ENCODE measurements around the gene FAM174A. TPM values are rescaled to one million over a fixed set of nuclear protein-coding genes. Genes with fewer than 3 reads are reported as not detected.

Gene FAM174A
- total RNA-seq, 4 donors from 2014 or later: 17.6 to 51.5 (median 31.0) TPM

- WGBS, 2 donors (ENCODE audit: low coverage in 1 of 2): 91 to 100% methylated on average over 1 of the region's 1 CpG
- Histone ChIP-seq H3K9me3 (no peaks in the 10 kb centered on the region), H3K27me3 (no peaks in the 10 kb centered on the region), H3K4me1 (peaks cover 3 to 59% (median 6%) of the 10 kb centered on the region in 3 donors), H3K27ac (no peak overlapping the region), H3K4me3 (no peak overlapping the region), H3K36me3 (no peaks in the 10 kb centered on the region)
- ATAC-seq: no peak
- TF ChIP-seq POLR2AphosphoS5 (IDR thresholded peaks at IDR 0.05) (no peak), POLR2A (IDR thresholded peaks at IDR 0.05) (no peak), EP300 (IDR thresholded peaks at IDR 0.05) (no peak)
- TF ChIP-seq, protein P1, sequence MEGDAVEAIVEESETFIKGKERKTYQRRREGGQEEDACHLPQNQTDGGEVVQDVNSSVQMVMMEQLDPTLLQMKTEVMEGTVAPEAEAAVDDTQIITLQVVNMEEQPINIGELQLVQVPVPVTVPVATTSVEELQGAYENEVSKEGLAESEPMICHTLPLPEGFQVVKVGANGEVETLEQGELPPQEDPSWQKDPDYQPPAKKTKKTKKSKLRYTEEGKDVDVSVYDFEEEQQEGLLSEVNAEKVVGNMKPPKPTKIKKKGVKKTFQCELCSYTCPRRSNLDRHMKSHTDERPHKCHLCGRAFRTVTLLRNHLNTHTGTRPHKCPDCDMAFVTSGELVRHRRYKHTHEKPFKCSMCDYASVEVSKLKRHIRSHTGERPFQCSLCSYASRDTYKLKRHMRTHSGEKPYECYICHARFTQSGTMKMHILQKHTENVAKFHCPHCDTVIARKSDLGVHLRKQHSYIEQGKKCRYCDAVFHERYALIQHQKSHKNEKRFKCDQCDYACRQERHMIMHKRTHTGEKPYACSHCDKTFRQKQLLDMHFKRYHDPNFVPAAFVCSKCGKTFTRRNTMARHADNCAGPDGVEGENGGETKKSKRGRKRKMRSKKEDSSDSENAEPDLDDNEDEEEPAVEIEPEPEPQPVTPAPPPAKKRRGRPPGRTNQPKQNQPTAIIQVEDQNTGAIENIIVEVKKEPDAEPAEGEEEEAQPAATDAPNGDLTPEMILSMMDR (IDR thresholded peaks at IDR 0.05): no peak
Measured at GRCh38 chr5:100537946-100538345, 2.8 kb downstream of the FAM174A start.

DNA sequence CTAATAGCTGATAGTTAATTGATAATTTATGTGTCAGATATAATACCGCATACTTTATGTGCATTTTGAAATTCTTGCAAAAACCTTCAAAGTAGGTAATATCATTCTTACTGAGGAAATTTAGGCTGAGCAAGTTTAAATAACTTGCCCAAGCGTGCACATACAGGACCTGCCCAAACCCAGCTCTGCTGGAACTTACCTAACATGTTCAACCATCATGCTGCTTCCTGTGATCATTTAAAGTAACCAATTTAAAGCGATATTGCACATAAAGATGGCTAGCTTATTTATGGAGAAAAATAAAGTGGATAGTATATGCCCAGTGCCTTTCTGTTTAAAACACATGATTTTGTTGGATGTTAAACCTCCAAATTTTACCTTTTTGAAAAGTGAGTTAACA is 4.3 kb downstream of the FAM174A start:
- no peak for ATAC-seq
- Histone ChIP-seq H3K9me3 (no peaks in the 10 kb centered on the region), H3K27ac (no peak overlapping the region), H3K36me3 (no peaks in the 10 kb centered on the region), H3K4me1 (peaks cover 3 to 54% (median 6%) of the 10 kb centered on the region in 3 donors), H3K4me3 (no peak overlapping the region), H3K27me3 (no peaks in the 10 kb centered on the region)
- 94 to 97% methylated on average over 2 to 3 of the region's 3 CpGs for WGBS, 2 donors (ENCODE audit: low coverage in 1 of 2)
- TF ChIP-seq POLR2AphosphoS5 (IDR thresholded peaks at IDR 0.05): no peak
- TF ChIP-seq, protein P1 (IDR thresholded peaks at IDR 0.05): no peak
- TF ChIP-seq EP300 (IDR thresholded peaks at IDR 0.05): no peak
- TF ChIP-seq POLR2A (IDR thresholded peaks at IDR 0.05): no peak

DNA sequence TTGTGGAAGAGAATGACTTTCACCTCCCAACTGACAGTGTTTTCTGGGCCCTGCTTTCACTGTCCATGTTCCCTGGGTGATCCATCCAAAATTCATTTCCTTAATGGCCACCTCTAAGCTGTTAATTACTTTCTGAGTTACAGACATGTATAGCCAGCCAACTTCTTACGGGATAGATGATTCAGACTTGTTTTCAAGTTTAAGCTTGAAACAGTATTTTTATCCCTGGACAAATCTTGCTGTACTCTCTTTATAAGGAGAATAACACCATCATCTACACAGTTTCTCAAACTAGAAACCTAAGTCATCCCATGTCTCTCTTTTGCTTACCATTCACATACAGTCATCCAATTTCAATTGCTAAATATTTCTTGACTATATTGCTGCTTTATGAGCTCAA is 6.9 kb downstream of the FAM174A start:
- Histone ChIP-seq H3K36me3 (no peaks in the 10 kb centered on the region), H3K27me3 (no peaks in the 10 kb centered on the region), H3K4me3 (no peak overlapping the region), H3K9me3 (no peaks in the 10 kb centered on the region), H3K4me1 (peaks cover 0 to 37% (median 0%) of the 10 kb centered on the region in 3 donors), H3K27ac (no peak overlapping the region)
- no peak for TF ChIP-seq EP300 (IDR thresholded peaks at IDR 0.05)
- TF ChIP-seq POLR2AphosphoS5 (IDR thresholded peaks at IDR 0.05): peak; percentile 31
- TF ChIP-seq, protein P1 (IDR thresholded peaks at IDR 0.05): no peak
- no peak for TF ChIP-seq POLR2A (IDR thresholded peaks at IDR 0.05)
- ATAC-seq: no peak
- 33 to 43% methylated on average over 1 of the region's 1 CpG for WGBS, 2 donors (ENCODE audit: low coverage in 1 of 2)

DNA sequence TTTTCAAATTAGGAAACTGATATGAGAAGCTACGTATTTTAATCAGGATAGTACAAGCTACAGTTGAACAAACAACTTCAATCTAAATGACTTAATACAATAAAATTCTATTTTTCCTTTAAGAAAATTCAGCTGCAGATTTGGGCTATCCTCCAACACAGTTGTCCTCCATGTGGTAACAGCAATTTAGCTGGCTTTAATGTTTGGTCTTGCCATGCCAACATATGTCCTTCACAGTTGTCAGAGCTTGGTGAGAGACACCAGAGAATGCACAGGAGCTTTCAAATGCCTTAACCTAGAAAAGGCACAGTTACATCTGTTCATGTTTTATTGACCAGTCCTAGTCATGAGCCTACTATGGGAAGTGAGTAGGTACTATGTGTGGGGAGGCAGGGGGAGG is 10.8 kb downstream of the FAM174A start:
- WGBS, 2 donors (ENCODE audit: low coverage in 1 of 2): 96 to 100% methylated on average over 1 of the region's 1 CpG
- no peak for ATAC-seq
- Histone ChIP-seq H3K27me3 (no peaks in the 10 kb centered on the region), H3K4me1 (peaks cover 0 to 18% (median 0%) of the 10 kb centered on the region in 3 donors), H3K36me3 (no peaks in the 10 kb centered on the region), H3K4me3 (no peak overlapping the region), H3K27ac (no peak overlapping the region), H3K9me3 (no peaks in the 10 kb centered on the region)
- TF ChIP-seq EP300 (IDR thresholded peaks at IDR 0.05) (no peak), POLR2A (IDR thresholded peaks at IDR 0.05) (no peak), POLR2AphosphoS5 (IDR thresholded peaks at IDR 0.05) (no peak)
- TF ChIP-seq, protein P1 (IDR thresholded peaks at IDR 0.05): no peak

DNA sequence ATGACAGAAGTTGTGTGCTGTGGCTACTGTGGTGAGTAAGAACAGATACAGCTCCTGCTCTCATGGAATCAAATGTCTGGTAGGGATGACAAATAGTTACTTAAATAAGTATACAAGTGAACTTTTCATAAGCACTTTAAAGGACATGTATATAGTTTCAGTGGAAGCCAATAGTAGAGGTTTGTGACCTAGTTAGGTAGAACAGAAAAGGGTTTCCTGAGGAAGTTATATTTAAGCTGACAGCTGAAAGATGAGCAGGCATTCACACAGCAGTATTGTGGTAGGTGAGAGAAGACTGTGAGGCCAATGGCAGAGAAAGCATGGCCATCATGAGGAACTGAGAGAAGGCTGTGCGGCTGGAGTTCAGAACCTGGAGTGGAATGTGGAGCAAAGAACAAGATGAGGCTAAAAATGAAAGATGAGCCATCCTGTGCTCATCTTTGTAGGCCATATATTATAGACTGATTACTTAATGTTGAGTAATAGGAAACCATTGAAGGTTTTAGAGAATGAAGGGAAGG is 15.4 kb downstream of the FAM174A start:
- WGBS, 2 donors (ENCODE audit: low coverage in 1 of 2): 81 to 82% methylated on average over 1 of the region's 1 CpG
- Histone ChIP-seq H3K4me3 (no peak overlapping the region), H3K4me1 (peaks cover 0 to 9% (median 0%) of the 10 kb centered on the region in 3 donors), H3K27ac (no peak overlapping the region), H3K9me3 (no peaks in the 10 kb centered on the region), H3K36me3 (no peaks in the 10 kb centered on the region), H3K27me3 (no peaks in the 10 kb centered on the region)
- no peak for ATAC-seq
- TF ChIP-seq POLR2AphosphoS5 (IDR thresholded peaks at IDR 0.05) (no peak), POLR2A (IDR thresholded peaks at IDR 0.05) (no peak), EP300 (IDR thresholded peaks at IDR 0.05) (no peak)
- TF ChIP-seq, protein P1 (IDR thresholded peaks at IDR 0.05): no peak
